Limb (tissue), 2 donors: Measurements from ENCODE around the gene TREM2.
"Not testable (repeated sequence)": the region's sequence is repeated elsewhere in the genome, so short reads cannot be mapped to it uniquely, and the experiment has no call there.

ENCODE experiments used
- DNase-seq, 2 donors: peaks; one replicate each; pipeline ENCODE4 v3.0.0-alpha.2; 2016; ENCODE audit errors: extremely low spot score in 2 of 2

The TREM2 gene

GRCh38 chr6:41155132-41155805 lies 7.6 kb downstream of the TREM2 start:
- DNase-seq: no peak

GRCh38 chr6:41153992-41154625 lies 8.8 kb downstream of the TREM2 start, which contains the start of gene TREML1:
TREML1 (minus strand) TSS chr6:41154347; CDS start chr6:41154288, 59 bp downstream.
- DNase-seq: no peak

GRCh38 chr6:41153451-41153850 lies 9.5 kb downstream of the TREM2 start:
- DNase-seq: no peak

- no peak for DNase-seq
Measured at GRCh38 chr6:41150671-41151070, 12.2 kb downstream of the TREM2 start.

- DNase-seq: no peak
Measured at GRCh38 chr6:41147917-41148316, 15.0 kb downstream of the TREM2 start.

- DNase-seq: no peak
Measured at GRCh38 chr6:41136911-41137310, 26.0 kb downstream of the TREM2 start.

GRCh38 chr6:41135062-41135832 lies 27.7 kb downstream of the TREM2 start:
- DNase-seq: no peak

- DNase-seq: no peak
Measured at GRCh38 chr6:41132254-41132653, 30.7 kb downstream of the TREM2 start.

- no peak for DNase-seq
Measured at GRCh38 chr6:41125282-41125681, 37.6 kb downstream of the TREM2 start.

- no peak for DNase-seq
Measured at GRCh38 chr6:41122918-41123317, 40.0 kb downstream of the TREM2 start.

GRCh38 chr6:41122373-41122772 lies 40.5 kb downstream of the TREM2 start:
- no peak for DNase-seq

- DNase-seq: no peak
Measured at GRCh38 chr6:41120058-41120457, 42.9 kb downstream of the TREM2 start.

GRCh38 chr6:41119508-41119907 lies 43.4 kb downstream of the TREM2 start:
- no peak for DNase-seq

GRCh38 chr6:41115027-41115426 lies 47.9 kb downstream of the TREM2 start:
- not testable (repeated sequence) for DNase-seq

GRCh38 chr6:41111017-41111416 lies 51.9 kb downstream of the TREM2 start:
- DNase-seq: no peak
